Stimulated activated CD8-positive, alpha-beta memory T cell treated with anti-CD3 and anti-CD28 coated beads, Interleukin-2, amount 100 ng/mL, for 1 hour (primary cell): ENCODE results near the gene TCERG1.

Source experiments
- DNase-seq, 2 donors: peaks; one replicate each; pipeline ENCODE4 v3.0.0-alpha.2; 2020; ENCODE audit warnings: low read depth in 2 of 2

Gene TCERG1

GRCh38 chr5:146446861-146447733 is at the start of gene TCERG1:
Gene TCERG1, plus strand, starts transcription at chr5:146447333. Its CDS starts 17 bp downstream, at chr5:146447350.
- peak; percentile 90 to 95 for DNase-seq

- DNase-seq = no peak
Measured at GRCh38 chr5:146398826-146399225, 48.3 kb upstream of the TCERG1 start.

GRCh38 chr5:146399481-146399880 is 47.7 kb upstream of the TCERG1 start:
- no peak for DNase-seq

- no peak for DNase-seq
Measured at GRCh38 chr5:146400201-146400600, 46.9 kb upstream of the TCERG1 start.

GRCh38 chr5:146401021-146401420 is 46.1 kb upstream of the TCERG1 start:
- DNase-seq = no peak

- DNase-seq = no peak
Measured at GRCh38 chr5:146402949-146403348, 44.2 kb upstream of the TCERG1 start.

- no peak for DNase-seq
Measured at GRCh38 chr5:146409054-146409671, 38.0 kb upstream of the TCERG1 start.

GRCh38 chr5:146410272-146410671 is 36.9 kb upstream of the TCERG1 start:
- DNase-seq = no peak

- no peak for DNase-seq
Measured at GRCh38 chr5:146419696-146420095, 27.4 kb upstream of the TCERG1 start.

GRCh38 chr5:146425023-146425422 is 22.1 kb upstream of the TCERG1 start:
- no peak for DNase-seq

- DNase-seq = no peak
Measured at GRCh38 chr5:146426305-146426704, 20.8 kb upstream of the TCERG1 start.

GRCh38 chr5:146426853-146427618 is 20.1 kb upstream of the TCERG1 start:
- DNase-seq = no peak

- no peak for DNase-seq
Measured at GRCh38 chr5:146427619-146427997, 19.5 kb upstream of the TCERG1 start.

GRCh38 chr5:146428658-146429057 is 18.5 kb upstream of the TCERG1 start:
- no peak for DNase-seq

- no peak for DNase-seq
Measured at GRCh38 chr5:146440353-146440752, 6.8 kb upstream of the TCERG1 start.

GRCh38 chr5:146440870-146441495 is 6.2 kb upstream of the TCERG1 start:
- no peak for DNase-seq

GRCh38 chr5:146441896-146442295 is 5.2 kb upstream of the TCERG1 start:
- DNase-seq = no peak

GRCh38 chr5:146447734-146448380 is 724 bp downstream of the TCERG1 start:
- no peak for DNase-seq

- no peak for DNase-seq
Measured at GRCh38 chr5:146448783-146449519, 1.8 kb downstream of the TCERG1 start.

GRCh38 chr5:146450002-146450401 is 2.9 kb downstream of the TCERG1 start:
- DNase-seq = no peak

- DNase-seq = no peak
Measured at GRCh38 chr5:146451411-146451810, 4.3 kb downstream of the TCERG1 start.
